NCI-H510A (cell line): ENCODE measurements around the gene PRKG1.
"Not testable (repeated sequence)": the region's sequence is repeated elsewhere in the genome, so short reads cannot be mapped to it uniquely, and the experiment has no call there.

Source experiments
- DNase-seq: peaks from one replicate; lab custom pipeline; 2025; lab: John Stamatoyannopoulos, UW

The PRKG1 gene

DNA sequence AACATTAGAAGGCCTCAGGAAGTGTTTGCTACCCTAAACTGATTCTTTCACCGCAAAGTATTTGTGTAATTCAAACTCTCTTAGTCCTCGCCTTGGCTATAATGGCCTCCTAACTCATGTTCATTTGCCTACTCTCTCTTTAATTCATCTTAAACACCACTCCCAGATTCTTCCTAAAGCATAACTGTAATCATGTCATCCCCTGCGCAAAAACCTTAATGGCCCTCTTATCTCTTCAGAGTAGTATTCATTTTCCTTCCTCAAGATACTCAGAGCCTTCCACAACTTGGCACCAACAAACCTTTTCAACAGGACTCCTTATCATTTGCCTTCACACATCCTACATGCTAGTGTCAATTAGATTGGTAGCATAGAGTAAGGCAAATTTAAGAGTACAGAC is 582.2 kb downstream of the PRKG1 start:
- DNase-seq = no peak

GRCh38 chr10:51658000-51658399 is 583.7 kb downstream of the PRKG1 start:
- DNase-seq = no peak

DNA sequence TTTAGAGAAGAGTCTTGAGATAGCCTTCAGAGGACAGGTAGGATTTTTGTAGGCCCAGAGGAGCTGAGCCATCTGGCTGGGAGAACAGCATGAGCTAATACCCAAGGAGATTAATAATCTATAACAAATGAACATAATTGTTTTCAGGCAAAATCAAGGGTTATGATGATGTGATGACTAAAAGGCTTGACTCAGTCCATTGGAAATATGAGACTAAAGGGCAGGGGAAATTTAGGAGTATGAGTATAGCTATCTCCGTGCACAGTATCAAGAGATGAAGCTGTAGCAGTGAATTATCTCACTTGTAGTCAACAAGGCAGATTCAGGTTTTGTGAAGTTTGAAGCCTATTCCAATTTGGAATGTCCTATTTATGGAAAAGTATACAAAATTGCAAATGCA is 585.1 kb downstream of the PRKG1 start:
- DNase-seq = no peak

DNA sequence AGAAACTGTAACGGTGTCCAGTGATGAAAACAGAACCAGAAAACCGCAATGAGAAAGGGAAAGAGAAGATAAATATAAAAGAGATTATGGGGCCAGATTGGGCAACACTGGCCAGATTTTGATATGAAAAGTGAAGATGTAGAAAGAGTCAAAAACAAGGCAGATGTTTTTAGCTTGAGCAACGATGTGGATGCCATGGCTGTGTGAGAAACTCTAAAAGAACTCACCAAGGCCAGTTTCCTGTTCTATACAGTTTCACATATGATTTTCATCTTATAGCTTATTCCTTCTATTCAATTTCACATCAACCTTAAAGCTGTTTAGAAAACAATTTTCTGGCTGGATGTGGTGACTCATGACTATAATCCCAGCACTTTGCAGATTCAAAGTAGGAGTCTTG is 588.8 kb downstream of the PRKG1 start:
- no peak for DNase-seq

- no peak for DNase-seq
Observed at GRCh38 chr10:51666456-51666855, 592.2 kb downstream of the PRKG1 start.

DNA sequence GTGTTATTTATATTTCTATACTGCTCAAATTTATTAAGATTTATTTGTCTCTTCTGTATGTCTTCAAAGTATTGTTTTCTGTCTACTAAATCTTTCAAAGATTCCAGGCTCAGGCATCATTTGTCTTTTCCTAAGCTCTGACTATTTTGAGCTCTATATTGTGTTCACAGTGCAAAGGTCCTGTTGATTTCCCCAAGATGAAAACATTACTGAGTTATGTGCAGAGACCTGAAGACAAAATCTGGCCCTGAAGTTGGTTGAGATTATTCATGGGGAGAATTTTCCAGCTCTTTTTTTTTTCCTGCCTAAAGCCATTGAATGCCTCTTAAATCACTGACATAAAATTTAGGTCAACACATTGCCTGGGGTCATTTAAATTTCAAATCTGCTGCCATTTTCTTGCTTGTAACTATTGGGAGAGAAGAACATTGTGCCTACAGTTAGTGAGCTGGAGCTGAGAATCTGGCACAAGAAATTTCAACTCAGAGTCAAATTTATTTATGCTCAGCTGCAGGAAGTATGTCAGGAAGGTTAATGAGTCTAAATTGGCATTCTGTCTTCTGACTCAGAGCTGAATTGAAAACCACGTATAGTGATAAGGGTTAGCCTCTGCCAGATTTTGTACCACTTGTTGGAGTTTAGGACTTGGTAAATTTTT is 593.5 kb downstream of the PRKG1 start:
- no peak for DNase-seq

GRCh38 chr10:51668336-51668689 is 594.0 kb downstream of the PRKG1 start:
- no peak for DNase-seq

GRCh38 chr10:51669041-51669440 is 594.8 kb downstream of the PRKG1 start:
- no peak for DNase-seq

DNA sequence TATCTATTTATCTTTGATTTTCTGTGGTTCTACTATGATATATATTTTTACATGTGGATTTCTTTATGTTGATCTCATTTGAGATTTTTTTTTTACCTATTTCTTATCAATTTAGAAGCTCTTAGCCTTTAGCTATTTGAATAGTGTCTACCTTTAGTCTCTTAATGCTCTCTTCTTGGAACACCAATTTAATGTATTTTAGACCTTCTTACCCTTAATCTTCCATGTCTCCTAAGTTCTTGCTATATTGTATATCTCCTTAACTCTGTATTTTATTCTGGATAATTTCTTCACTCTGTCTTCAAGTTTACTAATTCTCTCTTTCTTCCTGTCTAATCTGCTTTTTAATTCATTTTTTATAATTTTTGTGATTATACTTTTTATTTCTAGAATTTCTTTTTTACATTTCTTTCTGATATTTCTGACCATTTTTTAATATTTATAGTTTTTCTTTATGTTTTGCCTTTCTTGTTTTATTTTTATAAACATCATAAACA is 597.8 kb downstream of the PRKG1 start:
- DNase-seq = no peak

GRCh38 chr10:51675088-51675487 is 600.8 kb downstream of the PRKG1 start:
- no peak for DNase-seq

GRCh38 chr10:51679841-51680240 is 605.6 kb downstream of the PRKG1 start:
- DNase-seq = no peak

DNA sequence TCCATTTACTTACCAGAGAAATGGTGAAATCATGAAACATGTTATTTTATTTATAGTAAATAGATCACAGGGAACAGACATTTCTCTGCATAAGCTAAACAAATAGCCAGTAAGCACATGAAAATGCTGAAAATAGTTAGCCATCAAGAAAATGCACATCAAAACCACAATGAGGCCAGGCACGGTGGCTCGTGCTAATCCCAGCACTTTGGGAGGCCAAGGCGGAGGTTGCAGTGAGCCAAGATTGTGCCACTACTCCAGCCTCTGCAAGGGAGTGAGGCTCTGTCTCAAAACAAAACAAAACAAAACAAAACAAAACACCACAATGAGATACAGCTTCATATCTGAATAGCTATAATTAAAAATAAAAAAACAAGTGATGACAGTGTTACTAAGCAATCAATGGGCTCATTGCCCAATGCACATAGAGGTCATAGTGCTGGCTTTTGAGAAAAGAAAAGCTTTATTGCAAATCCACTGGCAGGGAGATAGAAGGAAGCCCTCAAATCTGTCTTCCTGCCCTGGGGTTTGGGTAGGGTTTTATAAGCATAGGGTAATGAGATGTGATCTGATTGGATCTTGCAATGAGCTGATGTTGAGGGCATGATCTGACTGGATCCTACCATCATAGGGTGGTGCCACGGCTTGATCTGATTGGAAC is 608.9 kb downstream of the PRKG1 start:
- no peak for DNase-seq

GRCh38 chr10:51685768-51686167 is 611.5 kb downstream of the PRKG1 start:
- no peak for DNase-seq

DNA sequence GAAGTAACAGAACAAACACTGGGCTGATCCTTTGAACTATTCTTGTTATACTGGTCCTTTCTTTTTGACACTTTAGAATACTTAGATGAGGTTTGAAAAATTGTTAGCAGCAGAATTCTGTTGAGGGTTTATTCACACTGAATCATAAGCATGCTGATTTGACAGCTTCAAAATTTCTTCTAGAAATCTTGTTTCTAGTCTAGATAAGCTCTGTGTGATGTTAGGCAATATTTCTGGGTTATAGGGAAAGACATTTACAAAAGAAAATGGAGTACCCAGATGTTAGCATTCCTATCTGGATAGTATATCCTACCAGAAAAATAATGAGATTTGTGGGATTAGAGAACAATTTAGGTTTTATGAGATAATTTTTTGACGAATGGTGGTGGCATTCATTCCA is 613.0 kb downstream of the PRKG1 start:
- DNase-seq = no peak

DNA sequence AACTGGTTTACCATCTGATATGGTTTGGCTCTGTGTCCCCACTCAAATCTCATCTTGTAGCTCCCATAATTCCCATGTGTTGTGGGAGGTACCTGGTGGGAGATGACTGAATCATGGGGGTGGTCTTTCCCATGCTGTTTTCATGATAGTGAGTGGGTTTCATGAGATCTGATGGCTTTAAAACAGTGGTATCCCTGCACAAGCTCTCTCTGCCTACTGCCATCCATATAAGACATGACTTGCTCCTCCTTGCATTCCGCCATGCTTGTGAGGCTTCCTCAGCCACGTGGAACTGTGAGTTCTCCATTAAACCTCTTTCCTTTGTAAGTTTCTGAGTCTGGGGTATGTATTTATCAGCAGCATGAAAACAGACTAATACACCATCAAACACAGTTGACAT is 614.5 kb downstream of the PRKG1 start:
- not testable (repeated sequence) for DNase-seq

- DNase-seq = no peak
Observed at GRCh38 chr10:51689536-51689935, 615.2 kb downstream of the PRKG1 start.

DNA sequence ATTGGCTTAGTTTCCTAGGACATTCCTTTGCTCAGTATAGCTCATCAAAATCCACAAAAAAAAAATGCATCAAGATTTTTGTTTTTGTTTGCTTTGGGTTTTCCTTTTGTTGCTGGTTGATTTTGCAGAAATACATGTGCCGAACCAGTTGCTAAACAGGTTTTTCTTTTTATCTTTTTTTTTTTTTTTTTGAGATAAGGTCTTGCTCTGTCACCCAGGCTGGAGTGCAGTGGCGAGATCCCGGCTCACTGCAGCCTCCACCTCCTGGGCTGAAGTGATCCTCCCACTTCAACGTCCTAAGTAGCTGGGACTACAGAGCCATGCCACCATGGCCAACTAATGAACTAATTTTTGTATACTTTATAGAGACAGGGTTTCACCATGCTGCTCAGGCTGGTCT is 616.8 kb downstream of the PRKG1 start:
- DNase-seq = no peak

GRCh38 chr10:51694086-51694768 is 619.9 kb downstream of the PRKG1 start:
- DNase-seq = no peak

- DNase-seq = no peak
Observed at GRCh38 chr10:51696251-51696650, 622.0 kb downstream of the PRKG1 start.

DNA sequence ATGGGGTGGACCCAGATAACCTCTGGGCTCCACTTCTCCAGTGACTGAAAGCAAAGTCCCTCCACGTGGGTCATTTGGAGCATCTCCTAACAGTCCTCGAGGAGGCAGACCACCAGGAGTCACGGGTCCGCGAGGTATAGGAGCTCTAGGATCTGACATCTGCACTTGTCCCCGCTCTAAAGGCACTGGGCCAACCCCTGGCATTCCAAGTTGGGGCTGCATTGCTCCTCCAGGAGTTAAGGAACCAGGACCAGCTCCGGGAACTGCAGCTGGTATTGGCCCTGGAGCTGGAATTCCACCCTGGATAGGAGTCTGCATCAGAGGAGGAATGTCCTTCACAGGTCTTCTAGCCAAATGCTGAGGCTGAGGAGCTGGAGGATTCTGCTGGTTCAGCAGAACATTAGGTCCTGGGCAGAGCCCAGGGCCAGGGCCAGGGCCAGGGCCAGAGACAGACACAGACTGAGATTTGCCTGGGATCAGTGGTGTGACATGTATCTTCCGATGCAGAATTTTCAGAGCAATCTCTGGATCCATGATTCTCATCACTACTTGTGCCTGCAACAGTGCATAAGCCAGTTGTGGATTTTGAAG is 624.3 kb downstream of the PRKG1 start:
- DNase-seq = no peak

- DNase-seq = peak; percentile 22
Observed at GRCh38 chr10:51699145-51699474, 624.8 kb downstream of the PRKG1 start.

DNA sequence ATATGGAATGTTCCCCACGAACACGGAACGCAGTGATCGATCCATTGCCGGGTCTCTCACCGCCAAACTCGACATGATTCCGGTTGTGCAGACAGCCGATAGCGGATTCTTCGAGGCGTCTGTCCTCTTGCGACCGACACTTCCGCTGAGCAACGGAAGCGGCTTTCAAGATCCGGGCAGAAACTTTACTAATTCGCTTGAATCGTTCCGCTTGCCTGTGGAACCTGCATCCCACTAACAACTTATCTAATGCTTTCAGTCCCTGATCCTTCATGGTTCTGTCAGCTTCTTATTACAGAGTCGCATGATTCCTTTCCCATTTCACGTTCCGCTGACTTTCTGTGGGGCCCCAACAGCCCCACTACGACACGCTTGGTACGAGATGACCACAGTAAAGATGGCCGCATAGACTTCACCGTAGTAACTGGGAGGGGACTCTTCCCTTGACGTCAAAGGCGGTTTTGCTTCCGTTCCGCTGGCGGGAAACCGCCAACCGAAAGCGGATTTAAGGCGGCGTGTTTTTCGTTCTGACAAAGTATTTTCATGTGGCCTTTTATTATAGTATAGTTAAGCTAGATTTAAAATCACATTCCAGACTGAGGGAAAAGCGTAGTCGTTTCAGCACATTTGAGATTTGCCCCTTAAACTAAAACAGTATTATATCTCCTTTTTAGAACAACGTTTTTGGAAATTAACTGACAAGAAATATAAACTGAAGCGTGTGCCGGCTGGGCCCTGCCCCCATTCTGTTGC is 625.4 kb downstream of the PRKG1 start, which contains the start of gene CSTF2T:
CSTF2T (minus strand) TSS at position 121 of the 753 bp plus-strand sequence; CDS start at position 75, 46 bp downstream.
- DNase-seq = peak; percentile 79
